Nephron progenitor cell (in vitro differentiated cells): ENCODE results near the gene HMGB1.
A peak's percentile ranks its signal among the peaks of the same experiment; 100 is the strongest.
"Not testable (repeated sequence)": the region's sequence is repeated elsewhere in the genome, so short reads cannot be mapped to it uniquely, and the experiment has no call there.

Experiments used
- DNase-seq: peaks from one replicate; pipeline ENCODE4 v3.0.0; 2021
- H3K27ac Mint-ChIP-seq: 2 replicates; pipeline ENCODE4 v1.8.0; 2021; ENCODE audit warnings: mild to moderate bottlenecking, moderate library complexity, mixed read lengths
- H3K27me3 Mint-ChIP-seq: 2 replicates; pipeline ENCODE4 v1.8.0; 2021; ENCODE audit warnings: mild to moderate bottlenecking, low read depth, mixed read lengths; ENCODE audit not compliant: poor library complexity
- H3K36me3 Mint-ChIP-seq: 2 replicates; pipeline ENCODE4 v1.8.0; 2021; ENCODE audit warnings: low read depth, mixed read lengths
- H3K4me1 Mint-ChIP-seq: 2 replicates; pipeline ENCODE4 v1.8.0; 2021; ENCODE audit warnings: mixed read lengths
- H3K4me3 Mint-ChIP-seq: 2 replicates; pipeline ENCODE4 v1.8.0; 2021; ENCODE audit warnings: mild to moderate bottlenecking, moderate library complexity, mixed read lengths
- H3K9me3 Mint-ChIP-seq: 2 replicates; pipeline ENCODE4 v1.8.0; 2021; ENCODE audit warnings: mild to moderate bottlenecking, moderate library complexity, mixed read lengths
- CTCF ChIP-seq: fragments of 200-600 bp; sonication (generic); IDR thresholded peaks from 2 replicates; pipeline ENCODE4 v1.5.0; 2021; ENCODE audit warnings: antibody characterized with exemption

HMGB1 gene

GRCh38 chr13:30443957-30444404 is 21.8 kb downstream of the HMGB1 start:
- Mint-ChIP-seq H3K27ac (no peak overlapping the region), H3K27me3 (peaks cover 6% of the 10 kb centered on the region), H3K4me3 (peak overlapping the region; percentile 30), H3K4me1 (peaks cover 39% of the 10 kb centered on the region), H3K36me3 (no peaks in the 10 kb centered on the region), H3K9me3 (peaks cover 3% of the 10 kb centered on the region)
- DNase-seq = no peak
- TF ChIP-seq CTCF = no peak

GRCh38 chr13:30443491-30443890 is 22.2 kb downstream of the HMGB1 start:
- not testable (repeated sequence) for H3K9me3 Mint-ChIP-seq, DNase-seq, H3K4me3 Mint-ChIP-seq, H3K27ac Mint-ChIP-seq, H3K27me3 Mint-ChIP-seq, H3K36me3 Mint-ChIP-seq
- H3K4me1 Mint-ChIP-seq = peaks cover 39% of the 10 kb centered on the region

GRCh38 chr13:30442926-30443325 is 22.8 kb downstream of the HMGB1 start:
- Mint-ChIP-seq H3K4me3 (no peak overlapping the region), H3K4me1 (peaks cover 39% of the 10 kb centered on the region), H3K27me3 (peaks cover 9% of the 10 kb centered on the region), H3K36me3 (no peaks in the 10 kb centered on the region), H3K27ac (no peak overlapping the region), H3K9me3 (peaks cover 3% of the 10 kb centered on the region)
- no peak for TF ChIP-seq CTCF
- no peak for DNase-seq

GRCh38 chr13:30440910-30441703 is 24.6 kb downstream of the HMGB1 start:
- peaks cover 19% of the 10 kb centered on the region for H3K27me3 Mint-ChIP-seq
- H3K4me1 Mint-ChIP-seq = peaks cover 29% of the 10 kb centered on the region
- H3K27ac Mint-ChIP-seq = no peak overlapping the region
- peaks cover 3% of the 10 kb centered on the region for H3K9me3 Mint-ChIP-seq
- no peak for DNase-seq
- TF ChIP-seq CTCF = no peak
- H3K4me3 Mint-ChIP-seq = no peak overlapping the region
- H3K36me3 Mint-ChIP-seq = no peaks in the 10 kb centered on the region

GRCh38 chr13:30438286-30438685 is 27.4 kb downstream of the HMGB1 start:
- H3K27me3 Mint-ChIP-seq = peaks cover 21% of the 10 kb centered on the region
- TF ChIP-seq CTCF = no peak
- no peak overlapping the region for H3K27ac Mint-ChIP-seq
- no peaks in the 10 kb centered on the region for H3K36me3 Mint-ChIP-seq
- DNase-seq = no peak
- no peak overlapping the region for H3K4me3 Mint-ChIP-seq
- H3K9me3 Mint-ChIP-seq = peaks cover 3% of the 10 kb centered on the region
- peaks cover 5% of the 10 kb centered on the region for H3K4me1 Mint-ChIP-seq

- H3K9me3 Mint-ChIP-seq = no peaks in the 10 kb centered on the region
- no peaks in the 10 kb centered on the region for H3K36me3 Mint-ChIP-seq
- H3K27me3 Mint-ChIP-seq = peaks cover 28% of the 10 kb centered on the region
- TF ChIP-seq CTCF = no peak
- no peak for DNase-seq
- H3K4me3 Mint-ChIP-seq = no peak overlapping the region
- H3K27ac Mint-ChIP-seq = no peak overlapping the region
- H3K4me1 Mint-ChIP-seq = no peaks in the 10 kb centered on the region
Measured at GRCh38 chr13:30437177-30437576, 28.6 kb downstream of the HMGB1 start.
